Mucosa of rectum (tissue), 2 donors: ENCODE results near the gene ZNF177.
"Not testable (repeated sequence)": the region's sequence is repeated elsewhere in the genome, so short reads cannot be mapped to it uniquely, and the experiment has no call there.

ENCODE experiments used
- H3K27ac ChIP-seq, 2 donors: one replicate each; pipeline ENCODE4 v1.7.0; 2013; ENCODE audit warnings: inconsistent platforms in 2 of 2, low read depth in 2 of 2, low read length in 2 of 2
- H3K27me3 ChIP-seq, 2 donors: one replicate each; pipeline ENCODE4 v1.7.0; 2013; ENCODE audit warnings: low read length in 2 of 2; ENCODE audit not compliant: control insufficient read depth in 2 of 2, insufficient read depth in 2 of 2
- H3K36me3 ChIP-seq, 2 donors: one replicate each; pipeline ENCODE4 v1.7.0; 2013; ENCODE audit warnings: low read length in 2 of 2; ENCODE audit not compliant: control insufficient read depth in 2 of 2, insufficient read depth in 2 of 2
- H3K4me1 ChIP-seq, 2 donors: one replicate each; pipeline ENCODE4 v1.7.0; 2013; ENCODE audit warnings: low read length in 2 of 2, mild to moderate bottlenecking in 1 of 2; ENCODE audit not compliant: control insufficient read depth in 2 of 2, insufficient read depth in 2 of 2
- H3K4me3 ChIP-seq, 2 donors: one replicate each; pipeline ENCODE4 v1.7.0; 2013; ENCODE audit warnings: low read length in 2 of 2
- H3K9ac ChIP-seq, 2 donors: one replicate each; pipeline ENCODE4 v1.7.0; 2013; ENCODE audit warnings: low read length in 2 of 2, low read depth in 1 of 2, mild to moderate bottlenecking in 1 of 2
- H3K9me3 ChIP-seq, 2 donors: one replicate each; pipeline ENCODE4 v1.7.0; 2013; ENCODE audit warnings: low read length in 2 of 2; ENCODE audit not compliant: control insufficient read depth in 2 of 2
- donor health status: healthy.
- donor health status: Normal muscosa, but diverticular disease.

ZNF177 gene

DNA sequence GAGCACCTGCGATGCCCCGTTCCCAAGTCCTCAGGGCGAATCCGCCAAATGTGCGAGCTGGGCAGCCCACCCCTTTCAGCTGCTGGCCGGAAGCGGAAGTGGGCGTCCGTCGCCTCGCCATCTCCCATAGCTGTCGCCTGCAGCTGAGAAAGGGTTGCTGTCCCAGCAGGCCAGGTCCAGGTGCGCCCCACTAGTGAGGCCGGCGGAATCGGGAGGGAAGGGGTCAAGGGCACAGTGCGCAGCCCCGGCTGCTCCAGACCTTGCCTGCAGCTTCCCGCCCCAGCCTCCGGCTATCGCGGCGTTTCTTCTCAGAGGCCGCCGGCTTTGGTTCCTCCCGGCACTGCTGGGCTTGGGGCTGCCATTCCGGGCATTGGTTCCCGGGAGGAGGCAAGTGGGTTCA, at the start of gene ZNF177:
ZNF177 (plus strand) TSS at position 109 of the 400 bp plus-strand sequence. CDS start 15,299 bp downstream, outside the sequence.
- Histone ChIP-seq H3K9me3 (peaks cover 6 to 21% of the 10 kb centered on the region in 2 donors), H3K36me3 (no peaks in the 10 kb centered on the region), H3K9ac (no peak within 1 kb of the TSS), H3K27me3 (no peaks in the 10 kb centered on the region), H3K27ac (no peak within 1 kb of the TSS), H3K4me3 (no peak within 1 kb of the TSS), H3K4me1 (no peaks in the 10 kb centered on the region)

DNA sequence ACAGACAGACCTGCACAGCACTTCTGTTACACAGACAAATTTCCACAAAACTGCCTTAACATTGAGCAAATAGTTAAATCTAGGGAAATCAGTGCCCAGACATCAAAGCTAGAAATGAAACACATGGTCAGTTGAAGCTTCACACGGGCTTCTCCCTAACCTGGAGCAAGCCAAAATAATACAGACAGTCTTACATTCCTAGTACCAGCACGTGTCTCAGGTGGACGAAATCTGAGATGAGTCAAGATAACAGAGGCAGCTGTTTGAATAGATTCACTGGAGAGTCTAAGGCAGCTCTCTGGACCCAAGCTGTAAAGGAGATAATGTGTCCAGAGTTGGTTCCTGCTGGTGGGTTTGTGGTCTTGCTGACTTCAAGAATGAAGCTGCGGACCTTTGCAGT, 49.1 kb upstream of the ZNF177 start:
- Histone ChIP-seq H3K9ac (no peak overlapping the region), H3K27me3 (no peaks in the 10 kb centered on the region), H3K9me3 (peaks cover 0 to 2% of the 10 kb centered on the region in 2 donors), H3K4me3 (no peak overlapping the region), H3K27ac (no peak overlapping the region), H3K36me3 (no peaks in the 10 kb centered on the region), H3K4me1 (no peaks in the 10 kb centered on the region)

- Histone ChIP-seq H3K9me3 (peaks cover 0 to 3% of the 10 kb centered on the region in 2 donors), H3K4me1 (peaks cover 4 to 5% of the 10 kb centered on the region in 2 donors), H3K9ac (no peak overlapping the region), H3K27ac (no peak overlapping the region), H3K36me3 (peaks cover 0 to 1% of the 10 kb centered on the region in 2 donors), H3K27me3 (no peaks in the 10 kb centered on the region), H3K4me3 (no peak overlapping the region)
Observed at GRCh38 chr19:9321338-9321737, 41.5 kb upstream of the ZNF177 start.

DNA sequence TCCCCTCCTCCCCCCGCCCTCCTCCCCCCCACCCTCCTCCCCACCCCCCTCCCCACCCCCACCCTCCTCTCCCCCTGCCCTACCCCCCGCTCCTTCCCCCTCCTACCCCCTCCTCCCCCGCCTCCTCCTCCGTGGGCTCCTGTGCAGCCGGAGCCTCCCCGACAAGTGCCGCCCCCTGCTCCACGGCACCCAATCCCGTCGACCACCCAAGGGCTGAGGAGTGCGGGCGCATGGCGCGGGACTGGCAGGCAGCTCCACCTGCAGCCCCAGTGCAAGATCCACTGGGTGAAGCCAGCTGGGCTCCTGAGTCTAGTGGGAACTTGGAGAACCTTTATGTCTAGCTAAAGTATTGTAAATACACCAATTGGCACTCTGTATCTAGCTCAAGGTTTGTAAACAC, 41.1 kb upstream of the ZNF177 start:
- H3K36me3 ChIP-seq = not testable (repeated sequence)

DNA sequence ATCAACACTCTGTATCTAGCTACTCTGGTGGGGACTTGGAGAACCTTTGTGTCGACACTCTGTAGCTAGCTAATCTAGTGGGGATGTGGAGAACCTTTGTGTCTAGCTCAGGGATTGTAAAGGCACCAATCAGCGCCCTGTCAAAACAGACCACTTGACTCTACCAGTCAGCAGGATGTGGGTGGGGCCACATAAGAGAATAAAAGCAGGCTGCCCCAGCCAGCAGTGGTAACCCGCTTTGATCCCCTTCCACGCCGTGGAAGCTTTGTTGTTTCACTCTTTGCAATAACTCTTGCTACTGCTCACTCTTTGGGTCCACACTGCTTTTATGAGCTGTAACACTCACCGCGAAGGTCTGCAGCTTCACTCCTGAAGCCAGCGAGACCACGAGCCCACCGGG, 40.6 kb upstream of the ZNF177 start:
- not testable (repeated sequence) for H3K36me3 ChIP-seq, H3K9me3 ChIP-seq, H3K4me1 ChIP-seq, H3K9ac ChIP-seq, H3K27me3 ChIP-seq, H3K4me3 ChIP-seq, H3K27ac ChIP-seq

More for the DNA sequence above, 41.1 kb upstream of the ZNF177 start:
- H3K27ac ChIP-seq, H3K9me3 ChIP-seq, H3K4me1 ChIP-seq, H3K9ac ChIP-seq, H3K27me3 ChIP-seq, H3K4me3 ChIP-seq: not testable (repeated sequence)

GRCh38 chr19:9323557-9323918, 39.3 kb upstream of the ZNF177 start:
- H3K4me3 ChIP-seq = peak overlapping the region; percentile 83 to 97
- H3K27ac ChIP-seq = peak overlapping the region; percentile 71 to 89
- H3K36me3 ChIP-seq = peaks cover 0 to 5% of the 10 kb centered on the region in 2 donors
- no peaks in the 10 kb centered on the region for H3K27me3 ChIP-seq
- peaks cover 4 to 5% of the 10 kb centered on the region in 2 donors for H3K4me1 ChIP-seq
- peaks cover 6 to 9% of the 10 kb centered on the region in 2 donors for H3K9me3 ChIP-seq
- peak overlapping the region; percentile 68 to 77 for H3K9ac ChIP-seq

- peak within 1 kb of the TSS; percentile 71 to 89 for H3K27ac ChIP-seq
- H3K4me3 ChIP-seq = peak within 1 kb of the TSS; percentile 83 to 97
- no peaks in the 10 kb centered on the region for H3K27me3 ChIP-seq
- H3K9me3 ChIP-seq = peaks cover 8 to 10% of the 10 kb centered on the region in 2 donors
- peak within 1 kb of the TSS; percentile 68 to 77 for H3K9ac ChIP-seq
- peaks cover 0 to 6% of the 10 kb centered on the region in 2 donors for H3K36me3 ChIP-seq
- peaks cover 4 to 5% of the 10 kb centered on the region in 2 donors for H3K4me1 ChIP-seq
Observed at GRCh38 chr19:9323919-9324583, 38.8 kb upstream of the ZNF177 start, which contains the start of gene ZNF559. Gene ZNF559, plus strand, starts transcription at chr19:9324179. Its CDS starts 14,371 bp downstream, at chr19:9338550.

DNA sequence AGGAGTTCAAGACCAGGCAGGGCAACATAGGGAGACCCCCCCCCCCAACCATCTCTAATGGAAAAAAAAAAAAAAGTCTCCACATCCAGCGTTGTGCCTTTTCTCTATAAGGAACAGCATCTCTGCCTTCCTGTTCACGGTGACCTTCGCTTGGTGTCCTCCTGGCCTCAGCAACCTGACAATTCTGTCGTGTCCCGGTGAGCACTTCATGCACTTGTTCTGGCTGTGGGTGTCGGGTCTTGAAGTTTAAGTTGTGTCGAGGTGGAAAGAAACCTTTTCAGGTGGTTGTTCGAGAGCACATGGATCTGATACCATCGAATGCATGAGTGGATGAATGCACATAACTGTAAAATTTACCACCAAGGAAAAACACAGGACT, 38.2 kb upstream of the ZNF177 start:
- peaks cover 4 to 5% of the 10 kb centered on the region in 2 donors for H3K4me1 ChIP-seq
- H3K4me3 ChIP-seq = peak overlapping the region; percentile 83 to 97
- H3K27me3 ChIP-seq = no peaks in the 10 kb centered on the region
- peaks cover 0 to 6% of the 10 kb centered on the region in 2 donors for H3K36me3 ChIP-seq
- H3K27ac ChIP-seq = peak overlapping the region; percentile 71 to 89
- peak overlapping the region; percentile 68 to 77 for H3K9ac ChIP-seq
- peaks cover 10 to 12% of the 10 kb centered on the region in 2 donors for H3K9me3 ChIP-seq

DNA sequence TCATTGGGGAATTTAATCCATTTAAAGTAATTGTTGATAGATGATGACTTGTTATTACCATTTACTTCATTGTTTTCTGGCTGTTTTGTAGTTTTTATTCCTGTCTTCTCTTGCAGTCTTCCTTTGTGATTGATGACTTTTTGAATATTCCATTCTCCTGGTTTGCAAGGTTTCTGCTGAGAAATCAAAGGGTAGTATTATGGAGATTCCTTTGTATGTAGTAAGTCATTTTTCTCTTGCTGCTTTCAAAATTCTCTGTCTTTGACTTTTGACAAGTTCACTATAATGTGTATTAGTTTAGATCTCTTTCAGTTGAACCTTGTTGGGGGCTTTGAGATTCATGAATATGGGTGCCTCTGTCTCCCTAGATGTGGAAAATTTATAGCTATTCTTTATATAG, 32.8 kb upstream of the ZNF177 start:
- no peak overlapping the region for H3K27ac ChIP-seq
- H3K4me1 ChIP-seq = no peaks in the 10 kb centered on the region
- peaks cover 31 to 37% of the 10 kb centered on the region in 2 donors for H3K9me3 ChIP-seq
- no peaks in the 10 kb centered on the region for H3K27me3 ChIP-seq
- H3K9ac ChIP-seq = no peak overlapping the region
- H3K36me3 ChIP-seq = peaks cover 3 to 19% of the 10 kb centered on the region in 2 donors
- H3K4me3 ChIP-seq = no peak overlapping the region

DNA sequence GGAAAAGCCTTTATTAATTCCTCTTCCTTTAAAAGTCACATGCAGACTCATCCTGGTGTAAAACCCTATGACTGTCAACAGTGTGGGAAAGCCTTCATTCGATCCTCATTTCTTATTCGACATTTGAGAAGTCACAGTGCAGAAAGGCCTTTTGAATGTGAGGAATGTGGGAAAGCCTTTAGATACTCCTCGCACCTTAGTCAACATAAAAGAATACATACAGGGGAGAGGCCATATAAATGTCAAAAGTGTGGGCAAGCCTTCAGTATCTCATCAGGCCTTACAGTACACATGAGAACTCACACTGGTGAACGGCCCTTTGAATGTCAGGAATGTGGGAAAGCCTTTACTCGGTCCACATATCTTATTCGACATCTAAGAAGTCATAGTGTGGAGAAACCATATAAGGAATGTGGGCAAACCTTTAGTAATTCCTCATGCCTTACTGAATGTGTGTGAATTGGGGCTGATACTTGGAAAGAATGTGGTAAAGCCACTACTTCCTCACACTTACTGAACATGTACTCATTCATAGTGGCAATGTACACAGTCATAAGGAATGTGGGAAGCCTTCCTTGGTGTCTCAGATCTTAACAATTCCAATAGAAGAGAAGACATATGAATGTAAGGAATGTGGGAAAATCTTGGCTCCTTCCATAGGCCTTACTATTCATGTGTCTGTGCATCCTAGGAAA, 20.1 kb upstream of the ZNF177 start:
- peaks cover 61 to 73% of the 10 kb centered on the region in 2 donors for H3K9me3 ChIP-seq
- peaks cover 23 to 46% of the 10 kb centered on the region in 2 donors for H3K36me3 ChIP-seq
- no peak overlapping the region for H3K9ac ChIP-seq
- H3K4me3 ChIP-seq = peak overlapping the region in 1 of 2 donors; percentile 18
- no peak overlapping the region for H3K27ac ChIP-seq
- H3K4me1 ChIP-seq = no peaks in the 10 kb centered on the region
- no peaks in the 10 kb centered on the region for H3K27me3 ChIP-seq
